Measurements from ENCODE around the gene PTPRQ.

The PTPRQ gene

DNA sequence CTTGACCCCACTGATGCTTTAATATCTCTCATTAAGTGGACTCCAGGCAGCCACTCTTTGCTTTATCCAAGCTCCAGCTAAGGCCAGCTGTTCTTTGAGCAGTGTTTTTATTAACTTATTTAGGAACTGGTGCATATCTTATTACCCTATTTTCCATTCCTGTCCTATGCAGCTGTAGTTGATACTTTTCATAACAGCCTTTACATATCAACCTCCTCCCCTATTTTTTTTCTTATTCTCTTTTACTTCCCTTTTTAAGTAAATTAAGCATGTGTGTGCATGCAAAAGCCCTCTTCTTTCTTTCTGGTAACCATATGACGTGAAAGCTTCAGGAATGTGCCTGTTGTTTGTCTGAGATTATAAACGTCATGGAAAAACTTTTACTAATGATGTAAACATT is 121.2 kb downstream of the PTPRQ start:
- no peak for DNase-seq

DNA sequence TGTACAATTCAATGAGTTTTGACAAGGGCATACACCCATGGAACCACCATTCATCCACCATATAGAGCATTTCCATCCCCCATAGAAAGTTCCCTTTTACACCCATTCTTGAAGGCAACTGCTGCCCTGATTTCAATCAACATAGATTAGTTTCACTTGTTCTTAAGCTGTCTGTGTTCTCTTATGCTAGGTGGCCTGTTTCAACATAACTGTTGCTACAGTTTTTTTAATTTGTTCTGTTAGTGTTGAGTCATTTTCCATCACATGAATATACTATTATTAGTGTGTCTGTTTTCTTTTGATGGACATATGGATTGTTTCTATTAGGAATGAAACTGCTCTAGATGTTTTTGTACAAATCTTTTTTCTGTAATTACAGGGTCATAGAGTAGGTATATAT is 123.4 kb downstream of the PTPRQ start:
- DNase-seq = no peak

DNA sequence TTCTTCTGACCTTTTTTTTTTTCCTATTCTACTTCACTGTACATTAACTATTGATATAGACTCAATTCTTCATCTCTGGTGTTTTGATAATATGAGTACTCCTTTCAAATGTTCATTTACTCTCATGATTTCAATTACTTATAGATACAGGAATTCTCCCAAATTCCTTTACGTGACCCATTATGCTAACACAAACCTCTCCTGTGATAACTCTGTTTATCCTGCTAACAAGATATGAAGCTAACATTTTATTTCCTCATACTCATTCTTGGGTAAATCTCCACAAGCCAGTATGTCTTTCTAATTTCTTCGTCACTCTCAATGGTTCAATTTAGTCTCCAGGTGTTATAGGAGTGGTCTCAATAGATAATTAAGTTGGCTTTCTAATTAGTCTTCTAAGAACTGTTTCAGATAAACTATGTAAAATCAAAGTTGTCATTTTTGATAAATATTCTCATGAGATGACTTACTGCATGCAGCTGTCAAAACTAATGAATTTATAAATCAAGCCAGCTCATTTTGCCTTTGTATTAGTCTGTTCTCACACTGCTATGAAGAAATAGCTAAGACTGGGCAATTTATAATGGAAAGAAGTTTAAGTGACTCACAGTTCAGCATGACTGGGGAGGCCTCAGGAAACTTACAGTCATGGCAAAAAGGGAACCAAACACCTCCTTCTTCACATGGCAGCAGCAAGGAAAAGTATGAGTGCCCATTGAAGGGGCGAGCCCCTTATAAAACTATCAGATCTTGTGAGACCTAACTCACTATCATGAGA is 132.8 kb downstream of the PTPRQ start:
- DNase-seq = no peak

DNA sequence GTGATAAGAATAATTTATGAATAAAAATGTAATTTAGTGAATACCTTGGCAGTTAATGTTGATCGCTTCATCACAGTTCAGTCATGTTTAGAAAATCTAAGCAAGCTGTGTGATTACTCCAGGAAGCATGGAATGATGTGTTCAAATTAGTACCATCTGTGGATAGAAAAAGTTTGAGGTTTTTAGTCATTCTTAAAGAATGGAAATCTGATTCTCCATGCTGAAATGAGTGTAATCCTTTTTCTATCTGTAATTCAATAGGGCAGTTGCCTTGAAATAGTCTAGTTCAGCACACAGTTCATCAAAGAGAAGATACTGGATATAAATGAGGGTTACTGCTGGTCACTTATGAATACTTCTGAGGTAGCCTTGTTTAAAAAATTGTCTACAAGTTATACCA is 136.2 kb downstream of the PTPRQ start:
- no peak for DNase-seq

DNA sequence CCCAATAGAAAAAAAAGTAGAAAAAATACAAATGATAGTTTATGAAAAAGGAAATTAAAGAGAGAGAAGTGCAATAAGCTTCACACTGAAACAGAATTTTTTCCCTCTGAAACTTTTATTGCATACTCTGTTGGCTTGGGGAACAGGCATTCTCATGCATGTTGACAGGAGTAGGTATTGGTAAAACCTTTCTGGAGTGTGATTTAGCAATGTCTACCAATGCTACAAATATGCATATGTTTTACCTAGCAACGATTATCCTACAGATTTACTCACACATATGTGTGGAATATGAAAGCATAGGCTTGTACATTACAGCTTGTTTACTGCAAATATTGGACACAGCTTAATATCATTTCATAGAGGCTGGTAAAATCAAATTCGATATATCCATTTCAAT is 137.7 kb downstream of the PTPRQ start:
- DNase-seq = no peak

DNA sequence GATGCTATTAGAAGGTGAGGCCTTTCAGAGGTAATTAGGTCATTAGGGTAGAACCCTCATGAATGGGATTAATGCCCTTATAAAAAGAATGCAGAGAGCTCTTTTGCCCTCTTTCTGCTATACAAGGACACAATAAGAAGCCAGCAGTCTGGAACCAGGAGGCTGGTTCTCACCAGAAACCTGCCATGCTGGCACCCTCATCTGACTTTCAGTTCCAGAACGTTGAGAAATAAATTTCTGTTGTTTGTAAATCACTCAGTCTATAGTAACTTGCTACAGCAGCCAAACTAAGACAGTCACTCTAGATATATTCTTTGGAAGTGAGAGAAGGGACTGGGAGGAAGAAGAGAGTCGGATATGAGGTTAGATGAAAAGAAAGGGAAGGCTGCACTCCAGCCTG is 138.4 kb downstream of the PTPRQ start:
- no peak for DNase-seq

DNA sequence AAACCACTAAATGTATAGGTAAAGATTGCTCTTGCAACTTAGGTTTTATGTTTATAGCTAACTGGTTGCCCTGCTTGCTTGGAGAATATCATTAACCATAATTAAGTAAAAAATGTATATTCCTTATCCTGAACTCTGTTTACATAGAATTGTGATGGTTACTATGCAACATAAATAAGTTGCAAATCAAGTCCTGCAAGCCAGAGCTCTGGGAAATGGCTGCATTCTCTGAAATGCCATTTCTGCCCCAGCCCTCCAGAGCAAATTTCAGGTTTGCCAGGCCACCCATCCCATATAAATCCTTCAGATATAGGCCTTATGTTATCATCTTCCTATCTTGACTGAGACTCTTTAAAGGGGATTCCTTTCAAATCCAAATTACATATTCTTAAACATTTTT is 145.0 kb downstream of the PTPRQ start:
- DNase-seq = no peak

DNA sequence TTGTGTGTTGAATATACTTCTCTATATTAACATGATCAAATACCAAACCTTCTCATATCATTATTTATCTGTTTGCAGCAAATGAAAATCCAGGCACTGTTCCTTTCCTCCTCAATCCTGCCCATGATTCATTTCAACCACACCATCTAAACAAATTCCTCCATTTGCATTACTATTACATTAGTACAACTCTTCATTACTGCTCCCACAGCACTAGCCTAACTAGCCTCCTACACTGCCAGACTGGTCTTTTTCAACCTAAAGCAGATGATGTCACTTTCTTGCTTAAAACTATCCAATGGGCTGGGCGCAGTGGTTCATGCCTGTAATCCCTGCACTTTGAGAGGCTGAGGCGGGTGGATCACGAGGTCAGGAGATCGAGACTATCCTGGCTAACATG is 146.1 kb downstream of the PTPRQ start:
- DNase-seq = no peak

DNA sequence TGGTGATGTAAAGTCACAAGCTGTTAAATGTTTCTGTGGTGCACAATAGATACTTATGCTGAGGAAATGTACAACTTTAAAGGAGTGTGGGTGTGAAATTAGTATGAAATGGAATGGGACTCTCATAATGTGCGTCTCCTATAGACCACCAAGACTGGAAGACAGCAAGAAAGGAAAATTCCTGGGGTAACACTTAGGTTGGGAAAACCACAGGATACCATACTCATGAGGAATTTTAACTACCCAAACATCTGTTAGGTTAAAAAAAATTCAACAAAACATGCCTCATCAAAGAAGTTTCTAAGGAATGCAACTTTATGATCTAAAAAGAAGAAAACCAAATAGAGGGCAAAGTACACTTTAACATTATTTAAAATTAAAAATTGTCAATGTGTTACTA is 149.7 kb downstream of the PTPRQ start:
- no peak for DNase-seq

DNA sequence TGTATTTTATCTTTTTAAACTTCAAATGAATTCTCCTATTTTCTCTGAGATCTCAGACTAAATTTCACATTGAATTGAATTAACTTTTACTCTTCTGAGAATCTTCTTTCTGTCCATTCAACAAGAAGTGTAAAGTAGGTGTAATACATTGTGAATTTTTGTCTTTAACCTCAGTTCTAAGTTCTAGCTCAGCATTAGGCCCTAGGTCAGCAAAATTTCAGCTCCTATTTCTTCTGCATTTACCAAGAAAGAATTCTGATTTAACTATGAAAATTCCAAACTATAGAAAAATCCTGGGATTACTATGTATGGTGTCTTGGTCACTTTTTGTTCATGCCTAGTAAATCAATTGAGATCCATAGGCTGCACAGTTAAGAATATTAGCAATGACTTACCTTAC is 152.5 kb downstream of the PTPRQ start:
- DNase-seq = no peak

DNA sequence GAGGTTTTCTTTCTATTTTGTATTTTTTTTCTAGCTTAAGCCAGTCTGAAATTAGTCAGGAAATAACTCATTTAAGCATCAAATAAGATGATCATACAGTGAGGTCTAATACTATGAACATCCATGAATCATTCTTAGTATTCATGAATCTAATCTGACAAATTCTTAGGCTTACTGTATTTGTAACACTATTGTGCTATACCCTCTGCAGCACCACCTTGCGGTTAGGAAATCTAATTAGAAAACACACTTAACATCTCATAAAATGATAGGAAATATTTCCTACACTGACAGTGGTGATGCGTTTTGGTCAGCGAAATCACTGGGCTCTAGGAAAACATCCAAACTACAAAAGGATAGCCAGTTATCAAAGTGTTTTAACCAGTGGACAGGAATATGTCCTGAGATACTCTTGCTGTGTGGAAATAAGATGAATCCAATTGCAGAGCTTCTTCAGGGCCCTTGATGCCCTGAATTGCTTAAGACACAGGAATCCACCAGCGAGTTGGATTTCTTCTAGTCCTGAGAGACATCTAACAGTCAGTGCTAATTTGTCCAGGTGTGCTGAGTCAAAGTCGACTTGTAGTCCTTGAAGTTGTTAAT is 154.1 kb downstream of the PTPRQ start:
- no peak for DNase-seq

DNA sequence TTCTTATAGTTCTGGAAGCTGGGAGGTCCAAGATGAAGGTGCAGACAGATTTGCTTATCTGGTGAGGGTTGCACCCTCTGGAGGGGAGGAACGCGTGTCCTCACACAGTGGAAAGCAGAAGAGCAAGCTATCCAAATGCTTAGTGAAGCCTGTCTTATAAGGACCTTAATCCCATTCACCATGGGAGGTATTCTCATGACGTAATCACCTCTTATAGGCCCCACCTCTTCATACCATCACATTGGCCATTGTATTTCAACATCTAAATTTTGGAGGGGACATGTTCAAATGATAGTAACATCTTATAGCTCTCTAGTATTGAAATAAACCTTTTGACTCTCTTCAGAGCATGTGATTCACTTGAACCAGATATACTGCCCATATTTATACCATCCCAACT is 158.4 kb downstream of the PTPRQ start:
- DNase-seq = no peak

DNA sequence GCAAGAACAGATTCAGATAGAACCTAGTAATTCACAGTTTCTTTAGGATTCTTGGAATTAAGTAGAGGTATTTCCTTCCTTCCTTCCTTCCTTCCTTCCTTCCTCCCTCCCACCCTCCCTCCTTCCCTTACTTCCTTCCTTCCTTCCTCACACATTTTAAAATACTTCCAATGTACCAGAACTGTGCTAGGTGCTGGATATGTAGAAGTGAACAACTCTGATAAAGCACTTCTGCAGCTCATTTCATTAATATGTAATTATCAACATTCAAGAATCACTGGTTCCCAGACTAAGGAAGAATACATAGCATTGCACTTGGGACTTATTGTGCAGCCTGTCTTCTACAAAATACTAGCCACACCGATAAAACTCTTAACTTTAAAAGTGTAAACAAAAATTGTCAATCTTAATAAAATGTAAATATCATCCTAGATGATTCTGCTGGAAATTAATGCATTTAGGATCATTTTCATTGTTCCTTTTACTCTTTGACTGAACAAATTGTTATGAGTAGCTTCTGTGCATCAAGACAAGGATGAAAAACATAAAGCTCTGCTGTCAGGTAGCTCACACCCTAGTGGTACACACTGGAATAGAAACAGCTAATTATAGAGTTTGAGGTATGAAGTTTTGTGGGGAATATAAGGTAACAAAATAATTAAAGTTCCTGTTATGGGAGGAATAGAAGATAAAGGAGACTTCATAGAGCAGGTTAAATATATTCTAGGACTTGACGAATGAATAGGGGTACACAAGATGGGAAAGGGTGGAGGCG is 163.5 kb downstream of the PTPRQ start:
- no peak for DNase-seq

DNA sequence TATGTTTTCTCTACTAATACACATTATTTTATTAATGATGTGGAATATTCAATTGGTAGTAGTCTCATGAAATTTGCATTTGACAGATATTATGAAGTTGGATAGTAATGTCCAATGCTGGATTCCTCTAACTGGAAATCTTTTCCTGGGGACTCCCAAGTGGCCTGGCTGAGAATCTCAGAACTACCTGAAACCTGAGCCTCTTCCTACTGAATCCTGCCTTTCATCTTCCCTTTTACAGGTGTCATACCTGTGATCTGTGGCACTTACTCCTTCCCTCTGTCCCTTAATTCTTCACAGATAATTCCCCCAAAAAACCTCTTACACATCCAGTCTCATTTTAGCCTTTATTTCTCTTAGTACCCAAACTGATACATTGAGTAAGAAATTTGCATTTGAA is 173.7 kb downstream of the PTPRQ start:
- DNase-seq = no peak

DNA sequence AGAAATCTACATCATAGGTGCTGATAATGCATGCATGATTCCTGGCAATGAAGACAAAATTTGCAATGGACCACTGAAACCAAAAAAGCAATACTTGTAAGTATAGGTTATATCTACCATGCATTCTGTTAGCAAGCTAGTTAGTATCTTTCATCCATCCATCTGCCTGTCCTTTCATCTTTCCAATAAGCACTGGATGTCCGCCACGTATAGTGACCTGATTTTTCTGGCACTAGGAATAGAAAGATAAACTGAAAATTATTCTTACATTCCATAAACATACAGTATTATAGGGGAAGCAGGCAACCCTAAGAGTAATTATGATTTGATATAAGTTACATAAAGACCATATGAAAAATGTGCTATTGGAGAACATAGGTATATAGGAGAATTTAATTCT is 176.2 kb downstream of the PTPRQ start:
- no peak for DNase-seq

DNA sequence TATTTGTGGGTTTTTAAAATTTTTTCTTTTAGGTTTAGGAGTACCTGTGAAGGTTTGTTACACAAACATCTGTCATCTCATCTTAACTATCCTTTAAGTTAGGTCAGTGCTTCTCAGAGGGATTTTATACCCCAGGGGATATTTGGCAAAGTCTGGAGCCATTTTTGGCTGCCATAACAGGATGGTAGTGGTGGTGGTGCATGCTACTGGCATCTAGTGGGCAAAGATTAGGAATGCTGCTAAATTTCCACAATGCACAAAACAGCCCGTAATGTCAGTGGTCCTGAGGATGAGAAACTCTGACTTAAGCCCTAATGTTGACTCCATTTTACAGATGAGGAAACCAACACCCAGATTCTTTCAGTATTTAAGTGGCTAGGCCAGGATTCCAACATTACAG is 178.2 kb downstream of the PTPRQ start:
- no peak for DNase-seq

DNA sequence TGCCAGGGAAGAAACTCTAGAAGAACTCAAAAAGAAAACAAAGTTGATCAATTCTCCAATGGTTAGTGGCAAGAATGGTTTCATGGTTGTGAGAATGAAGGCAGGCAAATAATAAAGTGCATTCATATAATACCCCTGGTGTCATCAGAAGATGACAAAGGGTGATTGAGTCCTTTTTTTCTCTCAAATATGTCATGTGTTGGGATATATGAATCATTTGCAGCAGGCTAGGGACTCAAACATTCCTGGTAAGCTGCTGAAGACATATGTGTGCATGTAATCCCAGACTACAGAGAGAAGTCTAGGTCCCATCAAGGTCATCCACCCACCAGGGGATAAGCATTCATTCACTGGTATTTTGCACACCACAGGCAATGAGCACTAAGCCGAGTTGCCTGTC is 181.0 kb downstream of the PTPRQ start:
- no peak for DNase-seq

DNA sequence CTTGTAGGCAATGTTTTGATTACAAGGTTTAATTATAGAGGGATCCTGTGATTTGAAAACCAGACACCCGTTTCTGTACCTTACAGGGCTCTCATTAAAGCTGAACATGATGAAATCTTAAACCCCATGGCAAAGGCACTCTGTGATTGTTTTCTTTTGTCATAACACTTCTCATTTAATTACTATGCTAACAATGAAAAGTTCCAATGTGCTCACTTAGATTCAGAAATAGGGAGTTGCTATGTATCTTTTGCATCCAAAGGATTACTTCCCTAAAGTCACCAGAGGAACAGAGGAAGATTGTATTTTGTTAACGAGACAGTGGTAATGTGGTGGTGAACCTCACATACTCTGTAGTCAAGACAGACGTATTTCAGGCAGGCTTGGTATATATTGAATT is 181.9 kb downstream of the PTPRQ start:
- DNase-seq = no peak

DNA sequence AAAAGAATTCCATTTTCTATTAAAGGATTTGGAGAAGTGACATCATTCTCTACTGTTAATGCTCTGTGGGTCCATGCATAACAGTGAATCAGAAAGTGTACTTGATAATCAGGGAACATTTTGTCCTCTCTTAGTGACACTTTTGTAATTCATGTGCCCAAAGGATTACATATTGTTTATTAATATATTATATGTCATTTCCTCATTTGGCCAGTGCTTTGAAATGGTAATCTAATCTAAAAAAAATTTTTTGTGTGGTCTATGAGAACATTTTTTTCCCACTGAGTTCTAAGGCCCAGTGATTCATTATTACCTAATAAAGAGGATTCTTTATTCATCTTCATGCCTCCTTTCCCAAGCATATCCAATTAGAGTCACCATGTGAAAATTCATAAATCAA is 183.7 kb downstream of the PTPRQ start:
- no peak for DNase-seq

DNA sequence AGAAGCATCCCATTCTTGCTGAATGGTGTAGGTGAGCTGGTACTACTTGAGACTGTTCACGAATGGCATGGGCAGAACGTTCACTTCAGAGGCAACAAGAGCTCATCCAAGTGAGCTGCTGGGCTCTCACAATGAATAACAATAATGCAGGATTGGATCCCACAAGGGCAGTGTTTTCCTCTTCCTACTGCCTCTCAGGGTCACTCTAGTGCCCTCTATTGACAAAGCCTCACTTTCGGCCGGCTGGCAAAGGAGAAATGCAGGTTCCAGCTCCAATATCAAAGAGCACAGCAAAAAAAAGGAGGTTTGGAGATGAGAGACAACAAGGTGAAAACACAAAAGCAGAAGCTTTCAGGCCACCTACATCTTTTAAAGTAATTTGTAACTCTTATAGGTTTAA is 188.8 kb downstream of the PTPRQ start:
- DNase-seq = no peak

DNA sequence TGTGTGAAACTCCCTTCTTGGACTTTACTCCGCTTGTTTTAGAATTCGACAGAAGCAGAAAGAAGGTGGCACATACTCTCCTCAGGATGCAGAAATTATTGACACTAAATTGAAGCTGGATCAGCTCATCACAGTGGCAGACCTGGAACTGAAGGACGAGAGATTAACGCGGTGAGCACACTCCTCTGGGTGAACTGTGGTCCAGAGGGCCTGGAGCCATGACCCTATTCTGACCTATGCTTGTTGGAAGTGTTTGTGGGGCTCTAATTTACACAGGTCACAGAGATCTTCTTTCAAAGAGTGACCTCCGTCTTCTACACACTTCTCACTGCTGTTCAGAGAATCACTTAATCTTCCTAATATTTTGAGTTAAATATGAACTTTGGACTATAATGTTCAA is 190.9 kb downstream of the PTPRQ start:
- DNase-seq = no peak

DNA sequence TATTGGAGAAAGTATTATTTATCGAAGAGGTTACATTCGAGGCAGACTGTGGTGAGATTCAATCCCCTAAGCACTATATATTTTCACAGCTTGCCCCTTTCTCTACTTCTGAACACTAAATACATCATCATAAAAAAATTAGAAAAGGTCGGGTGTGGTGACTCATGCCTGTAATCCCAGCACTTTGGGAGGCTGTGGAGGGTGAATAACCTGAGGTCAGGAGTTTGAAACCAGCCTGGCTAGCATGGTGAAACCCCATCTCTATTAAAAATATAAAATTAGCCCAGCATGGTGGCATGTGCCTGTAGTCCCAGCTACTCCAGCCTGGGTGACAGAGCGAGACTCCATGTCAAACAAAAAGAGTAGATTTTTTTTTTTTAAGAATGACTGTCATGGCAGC is 192.8 kb downstream of the PTPRQ start:
- DNase-seq = no peak

DNA sequence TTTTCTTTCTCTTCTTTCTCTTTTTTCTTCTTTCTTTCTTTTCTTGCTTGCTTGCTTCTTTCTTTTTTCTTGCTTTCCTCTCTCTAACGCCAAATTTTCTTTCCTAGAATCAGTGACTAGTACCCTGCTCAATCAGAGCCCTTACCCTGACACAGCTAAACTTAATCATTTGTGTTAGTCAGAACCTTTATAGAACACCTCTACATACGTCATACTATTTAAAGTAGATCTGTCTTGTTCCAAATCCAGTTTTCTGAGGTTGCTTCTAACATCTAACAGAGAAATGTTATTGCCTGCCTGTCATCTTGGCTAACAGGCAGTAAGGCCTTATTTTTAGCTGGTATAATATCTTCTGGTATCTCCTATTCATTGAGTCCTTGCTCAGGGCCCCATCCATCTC is 197.9 kb downstream of the PTPRQ start:
- DNase-seq = no peak

DNA sequence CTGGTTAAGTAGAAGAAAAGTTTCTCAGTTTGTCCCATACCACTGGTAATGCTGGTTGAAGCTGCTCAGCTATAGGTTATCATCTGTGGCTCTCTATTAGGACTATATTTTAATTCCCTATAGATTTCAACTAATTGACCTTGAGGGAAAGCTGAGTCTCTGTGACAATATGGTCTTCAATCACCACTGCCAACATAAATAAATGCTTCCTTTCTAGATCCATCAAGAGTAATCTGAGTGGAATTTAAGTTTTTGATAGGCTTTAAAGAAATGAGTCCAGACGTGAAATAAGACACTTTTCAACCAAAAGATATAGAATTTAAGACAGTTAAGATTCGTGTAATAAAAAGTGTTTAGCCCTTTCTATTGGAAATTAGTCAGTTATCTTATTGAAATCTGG is 199.9 kb downstream of the PTPRQ start:
- no peak for DNase-seq

Data from stimulated activated naive CD4-positive, alpha-beta T cell (primary cell).